Fibroblast of villous mesenchyme (primary cell): ENCODE data around the gene NTM. TPM values are rescaled to one million over a fixed set of nuclear protein-coding genes. Genes with fewer than 3 reads are reported as not detected.
"Not testable (repeated sequence)": the region's sequence is repeated elsewhere in the genome, so short reads cannot be mapped to it uniquely, and the experiment has no call there.

Experiments
- DNase-seq: peaks from one replicate; pipeline ENCODE4 v3.0.0-alpha.2; 2010; ENCODE audit warnings: low read depth
- H3K4me3 ChIP-seq: 2 replicates; pipeline ENCODE4 v1.5.1; 2011; ENCODE audit warnings: low read depth, mild to moderate bottlenecking, low read length
- total RNA-seq: library from RNA; depleted of rRNA; stranded (reverse); fragments of >200 nt; gene quantifications from 2 replicates; pipeline ENCODE4 v1.2.3, GENCODE V29; 2012
- TF ChIP-seq, protein P1 (sequence below): IDR thresholded peaks from 2 replicates; pipeline ENCODE4 v1.5.1; 2012; ENCODE audit warnings: low read depth, mild to moderate bottlenecking, low read length; ENCODE audit not compliant: insufficient read depth

The NTM gene
- total RNA-seq, 1 donor: 7.3 TPM

DNA sequence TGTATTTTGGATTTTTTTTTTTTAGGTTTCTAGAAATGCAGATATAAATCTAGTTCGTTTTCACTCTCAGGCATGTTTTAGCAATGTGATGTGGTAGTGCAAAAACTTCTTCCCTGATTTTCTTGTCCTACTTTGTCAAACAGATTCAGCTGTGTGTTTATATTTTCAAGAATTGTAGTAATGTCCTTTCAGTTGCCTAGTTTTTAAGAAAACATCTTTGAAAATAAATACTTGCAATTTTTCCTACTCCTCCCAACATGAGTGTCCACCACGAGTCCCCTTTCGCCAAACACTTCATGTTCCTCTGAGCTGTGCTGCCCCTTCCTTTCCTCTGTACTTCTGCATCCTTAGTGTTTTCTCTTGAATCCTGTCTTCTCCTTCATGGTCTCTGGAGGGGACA, 686.9 kb downstream of the NTM start:
- H3K4me3 ChIP-seq: no peak overlapping the region
- TF ChIP-seq, protein P1, sequence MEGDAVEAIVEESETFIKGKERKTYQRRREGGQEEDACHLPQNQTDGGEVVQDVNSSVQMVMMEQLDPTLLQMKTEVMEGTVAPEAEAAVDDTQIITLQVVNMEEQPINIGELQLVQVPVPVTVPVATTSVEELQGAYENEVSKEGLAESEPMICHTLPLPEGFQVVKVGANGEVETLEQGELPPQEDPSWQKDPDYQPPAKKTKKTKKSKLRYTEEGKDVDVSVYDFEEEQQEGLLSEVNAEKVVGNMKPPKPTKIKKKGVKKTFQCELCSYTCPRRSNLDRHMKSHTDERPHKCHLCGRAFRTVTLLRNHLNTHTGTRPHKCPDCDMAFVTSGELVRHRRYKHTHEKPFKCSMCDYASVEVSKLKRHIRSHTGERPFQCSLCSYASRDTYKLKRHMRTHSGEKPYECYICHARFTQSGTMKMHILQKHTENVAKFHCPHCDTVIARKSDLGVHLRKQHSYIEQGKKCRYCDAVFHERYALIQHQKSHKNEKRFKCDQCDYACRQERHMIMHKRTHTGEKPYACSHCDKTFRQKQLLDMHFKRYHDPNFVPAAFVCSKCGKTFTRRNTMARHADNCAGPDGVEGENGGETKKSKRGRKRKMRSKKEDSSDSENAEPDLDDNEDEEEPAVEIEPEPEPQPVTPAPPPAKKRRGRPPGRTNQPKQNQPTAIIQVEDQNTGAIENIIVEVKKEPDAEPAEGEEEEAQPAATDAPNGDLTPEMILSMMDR: no peak
- no peak for DNase-seq

- H3K4me3 ChIP-seq: no peak overlapping the region
- peak; percentile 8 for DNase-seq
- TF ChIP-seq, protein P1: no peak
Measured at GRCh38 chr11:132058211-132058772, 687.9 kb downstream of the NTM start.

GRCh38 chr11:132060567-132060966, 690.2 kb downstream of the NTM start:
- TF ChIP-seq, protein P1: no peak
- H3K4me3 ChIP-seq: no peak overlapping the region
- no peak for DNase-seq

GRCh38 chr11:132062031-132062430, 691.6 kb downstream of the NTM start:
- H3K4me3 ChIP-seq: no peak overlapping the region
- no peak for DNase-seq
- TF ChIP-seq, protein P1: no peak

- TF ChIP-seq, protein P1: no peak
- peak; percentile 23 for DNase-seq
- H3K4me3 ChIP-seq: no peak overlapping the region
Measured at GRCh38 chr11:132062541-132062940, 692.1 kb downstream of the NTM start.

DNA sequence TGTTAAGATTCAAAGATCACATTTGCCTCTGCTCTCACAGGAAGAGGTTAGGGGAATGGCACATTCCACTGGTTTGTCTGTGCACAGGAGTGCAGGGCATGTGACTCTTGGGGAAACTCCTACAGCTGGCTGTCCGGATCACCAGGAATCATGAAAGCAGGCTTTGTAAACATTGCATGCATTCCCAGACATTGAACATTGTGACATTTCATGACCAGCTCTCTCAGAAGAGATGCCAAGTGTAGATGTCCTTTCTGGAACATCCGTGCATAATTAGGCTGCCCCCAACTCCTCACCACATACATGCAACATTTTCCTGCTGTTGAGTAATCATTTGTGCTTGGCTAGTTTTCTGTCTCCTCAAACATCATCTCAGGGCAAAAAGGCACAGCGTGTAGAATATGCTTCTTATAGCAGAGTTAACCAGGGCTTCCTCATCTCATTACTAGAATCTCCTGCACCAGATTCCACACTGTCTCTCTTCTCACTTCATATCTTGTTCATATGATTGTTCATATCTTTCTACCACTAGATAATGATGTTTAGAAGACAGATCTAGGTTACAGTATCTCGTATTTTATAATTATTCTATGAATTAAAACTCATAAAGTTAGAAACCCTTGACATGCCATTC, 694.7 kb downstream of the NTM start:
- TF ChIP-seq, protein P1: no peak
- no peak overlapping the region for H3K4me3 ChIP-seq

GRCh38 chr11:132068556-132068955, 698.1 kb downstream of the NTM start:
- DNase-seq: no peak
- H3K4me3 ChIP-seq: no peak overlapping the region
- TF ChIP-seq, protein P1: no peak

More for the DNA sequence above, 694.7 kb downstream of the NTM start:
- DNase-seq: peak; percentile 92

DNA sequence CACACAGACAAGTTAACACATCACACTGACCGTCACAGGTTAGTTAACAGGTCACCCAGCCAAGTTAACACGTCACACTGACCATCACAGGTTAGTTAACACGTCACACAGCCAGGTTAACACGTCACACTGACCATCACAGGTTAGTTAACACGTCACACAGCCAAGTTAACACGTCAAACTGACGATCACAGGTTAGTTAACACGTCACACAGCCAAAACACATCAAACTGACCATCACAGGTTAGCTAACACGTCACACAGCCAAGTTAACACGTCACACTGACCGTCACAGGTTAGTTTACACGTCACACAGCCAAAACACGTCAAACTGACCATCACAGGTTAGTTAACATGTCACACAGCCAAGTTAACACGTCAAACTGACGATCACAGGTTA, 699.2 kb downstream of the NTM start:
- H3K4me3 ChIP-seq, DNase-seq: not testable (repeated sequence)

DNA sequence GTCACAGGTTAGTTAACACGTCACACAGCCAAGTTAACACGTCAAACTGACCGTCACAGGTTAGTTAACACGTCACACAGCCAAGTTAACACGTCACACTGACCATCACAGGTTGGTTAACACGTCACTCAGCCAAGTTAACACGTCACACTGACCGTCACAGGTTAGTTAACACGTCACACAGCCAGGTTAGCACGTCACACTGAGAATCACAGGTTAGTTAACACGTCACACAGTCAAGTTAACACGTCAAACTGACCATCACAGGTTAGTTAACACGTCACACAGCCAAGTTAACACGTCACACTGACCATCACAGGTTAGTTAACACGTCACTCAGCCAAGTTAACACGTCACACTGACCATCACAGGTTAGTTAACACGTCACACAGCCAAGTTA, 700.5 kb downstream of the NTM start:
- H3K4me3 ChIP-seq, DNase-seq: not testable (repeated sequence)
